Activated naive CD4-positive, alpha-beta T cell (primary cell): ENCODE measurements around the gene MYO18B.

Experiments used
- DNase-seq, 4 experiments: peaks; one replicate each; lab custom pipeline; 2025; lab: John Stamatoyannopoulos, UW

Gene MYO18B

DNA sequence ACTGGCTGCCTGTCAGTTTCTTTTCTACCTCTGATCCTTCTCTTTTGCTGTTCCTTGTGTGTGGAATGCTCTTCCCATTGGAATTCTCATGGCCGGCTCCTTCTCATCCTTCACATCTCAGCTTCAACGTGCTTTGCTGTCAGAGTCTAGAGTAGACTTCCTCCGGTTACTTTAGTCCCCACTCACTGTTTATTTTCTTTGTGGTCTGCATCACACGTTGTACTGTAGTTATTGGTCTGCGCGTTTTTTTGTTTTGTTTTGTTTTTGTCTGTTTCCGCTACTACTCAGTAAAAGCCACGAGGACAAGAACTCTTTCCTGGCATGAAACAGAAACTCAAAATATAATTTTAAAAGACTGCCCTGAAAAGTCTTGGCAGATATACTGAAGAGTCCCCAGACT lies 305.9 kb downstream of the MYO18B start:
- DNase-seq: no peak

GRCh38 chr22:26050079-26050478 lies 308.1 kb downstream of the MYO18B start:
- no peak for DNase-seq

DNA sequence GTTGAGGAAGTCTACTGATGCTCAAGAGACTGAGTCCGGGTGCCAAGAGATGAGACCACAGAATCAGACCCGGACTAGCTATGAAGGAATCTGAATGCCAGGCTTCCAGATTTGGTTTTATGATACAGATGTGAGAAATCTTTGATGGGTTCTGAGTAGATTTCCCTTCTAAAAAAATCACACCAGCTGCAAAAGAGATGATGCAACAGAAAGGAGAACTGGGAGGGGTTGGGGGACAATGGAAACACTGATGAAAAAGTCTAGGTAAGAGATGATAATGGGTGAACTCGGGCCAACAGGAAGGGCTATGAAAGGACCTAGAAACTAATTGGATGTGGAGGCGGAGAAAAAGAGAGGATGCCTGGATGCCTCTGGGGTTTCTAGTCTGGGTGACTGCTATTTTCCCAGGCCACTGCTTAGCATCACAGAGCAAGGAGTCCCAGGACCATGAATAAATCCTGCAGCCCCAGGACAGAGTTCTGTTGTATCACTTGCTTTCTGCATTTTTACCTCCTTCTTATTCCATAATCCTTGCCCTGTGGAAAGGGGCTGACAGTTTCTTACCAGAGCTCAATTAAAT lies 311.8 kb downstream of the MYO18B start:
- no peak for DNase-seq

DNA sequence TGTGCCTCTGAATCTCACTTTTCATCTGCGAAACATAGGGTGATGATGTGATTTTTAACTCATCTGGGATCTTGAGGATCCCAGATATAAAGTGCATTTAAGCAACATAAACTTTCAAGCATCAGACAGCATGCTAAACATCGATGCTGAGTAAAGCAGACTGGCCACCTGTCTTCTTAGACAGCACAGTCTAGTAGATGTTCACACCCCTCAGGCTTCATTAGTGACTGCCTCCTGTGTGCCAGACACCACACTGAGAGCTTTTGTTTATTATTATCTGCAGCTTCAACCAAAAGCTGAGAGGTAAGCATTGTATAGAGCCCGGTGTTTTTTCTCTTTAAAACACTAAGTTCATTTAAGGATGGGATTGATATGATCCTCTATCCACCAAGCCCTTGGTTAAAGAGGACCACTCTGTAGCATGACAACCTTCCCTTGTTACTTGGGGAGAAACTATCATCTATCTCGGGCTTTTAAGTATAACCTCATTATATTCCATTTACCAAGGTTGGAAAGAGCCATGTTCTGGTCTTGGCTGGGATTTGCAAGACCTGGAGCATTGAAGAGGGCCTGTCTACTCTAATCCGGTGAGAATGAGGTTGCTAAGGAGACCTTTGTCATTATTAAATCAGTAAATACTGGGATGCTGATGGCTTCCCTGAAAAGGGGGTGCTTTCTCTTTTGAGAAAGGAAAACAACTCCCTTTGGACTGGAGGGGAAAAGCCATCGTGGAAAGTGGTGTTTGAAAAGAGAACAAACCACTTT lies 313.0 kb downstream of the MYO18B start:
- DNase-seq: no peak

GRCh38 chr22:26055693-26056092 lies 313.7 kb downstream of the MYO18B start:
- no peak for DNase-seq

GRCh38 chr22:26056455-26057200 lies 314.6 kb downstream of the MYO18B start:
- no peak for DNase-seq

GRCh38 chr22:26057731-26058130 lies 315.7 kb downstream of the MYO18B start:
- DNase-seq: no peak

DNA sequence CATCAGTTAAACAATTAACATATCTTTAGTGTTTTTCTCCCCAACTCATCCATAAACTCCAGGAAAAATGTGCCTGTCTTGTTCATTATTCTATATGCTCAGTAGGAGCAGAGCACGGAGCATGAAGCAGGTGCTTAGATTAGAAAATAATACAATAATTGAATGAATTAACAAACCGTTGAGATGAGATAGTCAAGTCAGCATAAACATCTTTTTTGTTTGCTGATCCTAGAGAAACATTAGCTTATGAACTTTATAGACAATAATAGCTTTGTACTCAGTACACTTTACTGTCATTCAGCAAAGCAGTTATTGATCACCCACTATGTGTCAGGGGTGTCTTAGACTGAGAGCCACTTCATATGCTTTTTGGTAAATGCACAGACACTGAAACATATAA lies 322.1 kb downstream of the MYO18B start:
- DNase-seq: no peak

- no peak for DNase-seq
These were observed 323.9 kb downstream of the MYO18B start for GRCh38 chr22:26065847-26066246.

- DNase-seq: no peak
These were observed 324.5 kb downstream of the MYO18B start for GRCh38 chr22:26066534-26066933.

GRCh38 chr22:26068571-26068970 lies 326.6 kb downstream of the MYO18B start:
- no peak for DNase-seq

DNA sequence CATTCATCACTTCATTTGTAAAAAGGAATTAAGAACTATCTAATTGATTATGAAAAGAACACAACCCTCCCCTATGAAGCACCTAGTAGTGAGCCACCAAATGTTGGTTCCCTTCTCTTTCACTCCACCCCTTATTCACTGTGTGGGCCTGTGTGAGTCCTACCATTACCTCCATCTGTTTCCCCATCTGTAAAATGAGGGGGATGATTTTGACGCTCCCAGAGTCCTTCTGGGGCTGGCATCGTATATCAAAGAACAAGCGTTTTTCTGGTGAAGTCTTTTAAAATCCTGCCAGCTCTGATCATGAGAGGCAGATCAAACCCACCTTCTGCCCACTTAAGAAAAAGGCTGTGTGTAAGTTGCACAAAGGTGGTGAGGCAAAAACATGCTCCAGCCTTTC lies 330.6 kb downstream of the MYO18B start:
- DNase-seq: no peak

DNA sequence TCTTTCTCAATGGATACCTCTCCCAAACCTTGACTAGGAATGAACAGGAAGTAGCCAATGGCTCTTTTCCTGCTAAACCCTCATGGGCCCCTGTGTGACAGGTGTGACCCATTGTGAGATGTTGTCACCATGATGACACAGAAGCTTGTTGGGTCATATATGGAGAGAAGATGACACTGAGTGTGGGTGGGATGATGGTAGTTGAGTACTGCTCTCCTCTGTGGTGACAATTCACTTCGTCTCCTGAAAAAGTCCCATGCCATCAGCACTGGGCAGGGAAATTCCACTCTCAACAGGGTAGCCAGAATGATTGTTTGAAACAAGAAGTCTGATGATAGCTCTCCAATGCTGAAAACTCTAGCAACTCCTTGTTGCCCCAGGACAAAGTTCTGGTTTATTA lies 333.3 kb downstream of the MYO18B start:
- DNase-seq: no peak

DNA sequence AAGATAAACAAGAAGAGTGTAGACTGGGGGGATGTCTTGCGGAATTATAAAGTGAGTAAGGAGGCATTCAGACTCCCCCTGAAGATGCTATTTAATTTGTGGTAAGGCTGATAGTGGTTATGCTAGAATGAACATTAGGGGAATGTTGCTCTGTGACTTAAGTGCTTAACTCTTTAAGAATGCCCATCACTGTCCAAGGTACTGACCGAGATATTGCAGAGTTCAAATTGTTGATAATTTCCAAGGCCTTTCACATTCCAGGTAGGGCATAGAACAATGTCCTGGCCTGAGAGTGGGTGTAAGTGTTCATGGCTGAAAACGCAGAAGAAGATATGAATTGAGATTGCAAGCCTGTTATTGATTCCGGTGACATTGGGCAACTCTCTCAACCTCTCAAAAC lies 337.0 kb downstream of the MYO18B start:
- DNase-seq: no peak
